ENCODE measurements around the gene ZFYVE28. TPM values are rescaled to one million over a fixed set of nuclear protein-coding genes. Genes with fewer than 3 reads are reported as not detected.
A peak's percentile ranks its signal among the peaks of the same experiment; 100 is the strongest.

ZFYVE28 gene
- total and polyA plus RNA-seq, 2 of the 8 experiments (the other 6 are each of a cell fraction or from before 2014, with no cell fraction given), result 1.7 to 4.9 TPM

- H3K79me1 ChIP-seq (ENCODE audit: low read depth, low read length), result no peaks in the 10 kb centered on the region
- FAIRE-seq (no peak), DNase-seq (ENCODE audit: low read depth in 1 of 2, low spot score in 2 of 2) (peak in 1 of 2 experiments; percentile 43)
- H2AK5ac ChIP-seq (ENCODE audit: low read depth, low read length), result no peak overlapping the region
- H3K9ac ChIP-seq (replicated peaks in 1 of 4; ENCODE audit: extremely low read depth in 1 of 4, low read depth in 3 of 4, low read length in 3 of 4), result no peak overlapping the region
- H3K9me3 ChIP-seq (ENCODE audit: insufficient read depth in 2 of 2, low read depth in 1 of 2, low read length in 1 of 2), result no peaks in the 10 kb centered on the region
- H4K5ac ChIP-seq (ENCODE audit: insufficient read length, low read depth, low read length), result no peak overlapping the region
- no peak overlapping the region for H2BK20ac ChIP-seq (ENCODE audit: low read length)
- no peak overlapping the region for H4K91ac ChIP-seq (replicated peaks; ENCODE audit: insufficient read length, low read length)
- 0 out of 2 replicates have a peak overlapping the region, but pooled peaks have one; percentile 24 for H2BK5ac ChIP-seq (ENCODE audit: low read depth, low read length)
- H2BK15ac ChIP-seq (ENCODE audit: low read length), result no peak overlapping the region
- no peak overlapping the region for H2BK12ac ChIP-seq (ENCODE audit: low read depth, low read length)
- H3K79me2 ChIP-seq (ENCODE audit: control insufficient read depth in 1 of 2, insufficient read depth in 2 of 2, low read length in 2 of 2), result no peaks in the 10 kb centered on the region
- H3K56ac ChIP-seq (replicated peaks; ENCODE audit: insufficient read length, low read depth, low read length), result no peak overlapping the region
- no peak overlapping the region for H3K18ac ChIP-seq (ENCODE audit: extremely low read depth, low read length)
- no peaks in the 10 kb centered on the region for H3K36me3 ChIP-seq (ENCODE audit: control insufficient read depth in 2 of 4, insufficient read depth in 4 of 4, low read length in 3 of 4)
- H3K4ac ChIP-seq (replicated peaks; ENCODE audit: insufficient read length, low read depth, low read length), result no peak overlapping the region
- no peak overlapping the region for H2AFZ ChIP-seq (ENCODE audit: low read length)
- 91% methylated on average over 18 of the region's 20 CpGs; no CpG with 5 or more reads in 1 of the 2 experiments for WGBS, 2 experiments (ENCODE audit: extremely low coverage in 1 of 2, insufficient coverage in 1 of 2, insufficient read length in 1 of 2, insufficient replicate concordance in 2 of 2, low coverage in 1 of 2, low lambda C conversion rate in 2 of 2, missing lambda C conversion rate in 1 of 2)
- no peaks in the 10 kb centered on the region for H3K23me2 ChIP-seq (ENCODE audit: low read depth, low read length)
- H3K23ac ChIP-seq (ENCODE audit: insufficient read length), result no peak overlapping the region
- peak overlapping the region; percentile 5; the same call in 1 of the 2 replicates for H4K8ac ChIP-seq (ENCODE audit: extremely low read depth, insufficient read depth, low read length)
- H3K27ac ChIP-seq (ENCODE audit: low read depth, low read length), result no peak overlapping the region
- H3K4me1 ChIP-seq (replicated peaks in 1 of 4; ENCODE audit: control insufficient read depth in 3 of 4, insufficient read depth in 4 of 4, low read length in 3 of 4), result peaks cover 0 to 8% (median 0%) of the 10 kb centered on the region in 4 experiments; a peak in 2 of 7 replicates
- no peak overlapping the region for H2BK120ac ChIP-seq (replicated peaks; ENCODE audit: low read depth, low read length)
- H3K27me3 ChIP-seq (replicated peaks in 1 of 4; ENCODE audit: control insufficient read depth in 3 of 4, extremely low read depth in 1 of 4, insufficient read depth in 3 of 4, low read length in 3 of 4), result no peaks in the 10 kb centered on the region
- peaks cover 0 to 2% of the 10 kb centered on the region in 2 experiments for H4K20me1 ChIP-seq (replicated peaks in 1 of 2; ENCODE audit: control insufficient read depth in 1 of 2, insufficient read depth in 2 of 2, low read length in 2 of 2)
- no peak overlapping the region for H3K4me2 ChIP-seq (ENCODE audit: insufficient read depth in 1 of 2, low read depth in 2 of 2, low read length in 2 of 2)
- ChIA-PET POLR2A (ENCODE audit: partially characterized antibody) (no interaction called here), CTCF (ENCODE audit: partially characterized antibody) (interaction anchor here (0.6 to 2.1 kb wide), 2 partner anchors 82 to 121 kb away, joined by 3 to 4 read pairs; no protein-coding TSS in a partner anchor)
- H3K4me3 ChIP-seq (ENCODE audit: extremely low read depth in 1 of 4, insufficient read depth in 2 of 4, low read depth in 3 of 4, low read length in 4 of 4), result no peak overlapping the region
- H3K14ac ChIP-seq (ENCODE audit: insufficient read length), result no peak overlapping the region
- TF ChIP-seq GABPA (IDR thresholded peaks at IDR 0.05; ENCODE audit: borderline replicate concordance, insufficient read depth, low read length) (no peak), CBX5 (IDR thresholded peaks at IDR 0.05; ENCODE audit: low read depth, low read length) (no peak), POLR2A (IDR thresholded peaks at IDR 0.05; ENCODE audit: control extremely low read depth in 1 of 2, low read depth in 2 of 2, low read length in 2 of 2) (no peak), MAX (IDR thresholded peaks at IDR 0.05) (no peak), TEAD4 (IDR thresholded peaks at IDR 0.05; ENCODE audit: low read depth, low read length) (no peak), BACH1 (IDR thresholded peaks at IDR 0.05; ENCODE audit: low read length) (no peak), KDM1A (IDR thresholded peaks at IDR 0.05; ENCODE audit: borderline replicate concordance, low read length) (no peak), BRCA1 (IDR thresholded peaks at IDR 0.05; ENCODE audit: low read depth, low read length) (no peak), SRF (IDR thresholded peaks at IDR 0.05; ENCODE audit: low read depth, low read length) (no peak), SP1 (IDR thresholded peaks at IDR 0.05; ENCODE audit: low read depth, low read length) (no peak), RAD21 (IDR thresholded peaks at IDR 0.05 in 1 of 2, conservative IDR thresholded peaks at IDR 0.05 in 1 of 2; ENCODE audit: low read depth in 2 of 2, low read length in 2 of 2) (no peak), SAP30 (IDR thresholded peaks at IDR 0.05; ENCODE audit: insufficient read depth, insufficient replicate concordance, low read length) (no peak)
Measured at GRCh38 chr4:2291705-2292645, 126.5 kb downstream of the ZFYVE28 start.

Measured in H1 (cell line).